NOMO-1 (cell line): ENCODE results near the gene GPD1L.
"Not testable (repeated sequence)": the region's sequence is repeated elsewhere in the genome, so short reads cannot be mapped to it uniquely, and the experiment has no call there.

Experiments
- DNase-seq, 2 experiments: peaks; one replicate each; lab custom pipeline; 2025; ENCODE audit not compliant: unreplicated experiment in 2 of 2; lab: John Stamatoyannopoulos, UW

GPD1L gene

GRCh38 chr3:32106132-32106928 lies at the start of gene GPD1L:
Gene GPD1L (plus strand): TSS chr3:32106620. CDS start chr3:32106712, 92 bp downstream.
- DNase-seq: peak; percentile 91 to 97

- DNase-seq: not testable (repeated sequence)
Observed at GRCh38 chr3:32058465-32058864, 48.0 kb upstream of the GPD1L start.

- DNase-seq: no peak
Observed at GRCh38 chr3:32062950-32063582, 43.4 kb upstream of the GPD1L start.

GRCh38 chr3:32066686-32067085 lies 39.7 kb upstream of the GPD1L start:
- no peak for DNase-seq

GRCh38 chr3:32074194-32074593 lies 32.2 kb upstream of the GPD1L start:
- not testable (repeated sequence) for DNase-seq

GRCh38 chr3:32076566-32076965 lies 29.9 kb upstream of the GPD1L start:
- DNase-seq: no peak

- DNase-seq: no peak
Observed at GRCh38 chr3:32077260-32078084, 28.9 kb upstream of the GPD1L start.

- no peak for DNase-seq
Observed at GRCh38 chr3:32078085-32078634, 28.3 kb upstream of the GPD1L start.

- DNase-seq: no peak
Observed at GRCh38 chr3:32078864-32079263, 27.6 kb upstream of the GPD1L start.

GRCh38 chr3:32082721-32083120 lies 23.7 kb upstream of the GPD1L start:
- no peak for DNase-seq

GRCh38 chr3:32083702-32084270 lies 22.6 kb upstream of the GPD1L start:
- DNase-seq: no peak

GRCh38 chr3:32084870-32085269 lies 21.6 kb upstream of the GPD1L start:
- no peak for DNase-seq

- no peak for DNase-seq
Observed at GRCh38 chr3:32086464-32086863, 20.0 kb upstream of the GPD1L start.

GRCh38 chr3:32089476-32089875 lies 16.9 kb upstream of the GPD1L start:
- no peak for DNase-seq

GRCh38 chr3:32093204-32093603 lies 13.2 kb upstream of the GPD1L start:
- DNase-seq: no peak

GRCh38 chr3:32095431-32095830 lies 11.0 kb upstream of the GPD1L start:
- no peak for DNase-seq

GRCh38 chr3:32097768-32098167 lies 8.7 kb upstream of the GPD1L start:
- no peak for DNase-seq

GRCh38 chr3:32098528-32098927 lies 7.9 kb upstream of the GPD1L start:
- DNase-seq: no peak

GRCh38 chr3:32100465-32100864 lies 6.0 kb upstream of the GPD1L start:
- DNase-seq: no peak

- DNase-seq: no peak
Observed at GRCh38 chr3:32102289-32102688, 4.1 kb upstream of the GPD1L start.

- DNase-seq: no peak
Observed at GRCh38 chr3:32104492-32104891, 1.9 kb upstream of the GPD1L start.
